Stimulated activated CD4-positive, alpha-beta T cell treated with anti-CD3 and anti-CD28 coated beads, Interleukin-2, amount 100 ng/mL, for 4 hours (primary cell): ENCODE data around the gene SLC16A8.
"Not testable (repeated sequence)": the region's sequence is repeated elsewhere in the genome, so short reads cannot be mapped to it uniquely, and the experiment has no call there.

ENCODE experiments used
- DNase-seq: peaks from one replicate; pipeline ENCODE4 v3.0.0-alpha.2; 2020; ENCODE audit warnings: low read depth

Gene SLC16A8

GRCh38 chr22:38083931-38084631 is at the start of gene SLC16A8:
SLC16A8 (minus strand) TSS chr22:38084184; CDS start chr22:38082873, 1,311 bp downstream.
- no peak for DNase-seq

DNA sequence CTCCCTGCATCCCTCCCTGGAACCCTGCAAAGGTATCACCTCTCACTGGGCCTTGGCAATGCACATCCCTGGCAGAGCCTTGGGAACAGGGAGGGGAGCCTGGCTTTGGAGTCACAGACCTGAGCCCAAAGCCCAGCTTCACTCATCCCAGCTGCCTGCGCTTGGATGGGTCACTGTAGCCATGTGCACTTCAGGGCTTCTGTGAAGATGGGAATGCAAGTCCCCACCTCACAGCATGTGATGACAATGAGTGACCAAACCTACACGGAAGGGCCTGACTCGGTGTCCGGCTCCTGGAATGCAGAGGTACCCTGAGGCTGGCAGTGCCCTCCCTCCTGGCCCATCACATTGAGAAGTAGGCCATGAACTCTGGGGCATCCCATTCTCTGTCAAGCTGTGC is 49.3 kb upstream of the SLC16A8 start:
- no peak for DNase-seq

- DNase-seq: no peak
Observed at GRCh38 chr22:38132794-38133193, 48.8 kb upstream of the SLC16A8 start.

DNA sequence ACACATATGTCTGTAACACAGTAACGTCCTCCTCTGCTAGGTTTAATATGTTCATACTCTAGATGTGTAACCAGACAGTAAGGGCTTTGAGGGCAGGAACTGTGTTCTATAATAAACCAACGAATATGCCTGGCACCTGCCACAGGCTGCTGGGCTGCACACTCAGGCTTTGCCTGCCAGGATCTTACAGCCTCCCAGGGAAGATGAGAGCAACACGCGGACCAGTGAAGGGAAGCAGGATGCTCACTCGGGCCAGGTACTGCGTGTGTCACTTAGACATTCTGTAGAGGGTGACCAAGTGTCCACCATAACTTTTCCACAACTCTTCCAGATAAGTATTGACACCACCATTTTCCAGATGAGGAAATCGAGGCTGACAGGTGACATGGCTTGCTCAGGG is 48.2 kb upstream of the SLC16A8 start:
- no peak for DNase-seq

DNA sequence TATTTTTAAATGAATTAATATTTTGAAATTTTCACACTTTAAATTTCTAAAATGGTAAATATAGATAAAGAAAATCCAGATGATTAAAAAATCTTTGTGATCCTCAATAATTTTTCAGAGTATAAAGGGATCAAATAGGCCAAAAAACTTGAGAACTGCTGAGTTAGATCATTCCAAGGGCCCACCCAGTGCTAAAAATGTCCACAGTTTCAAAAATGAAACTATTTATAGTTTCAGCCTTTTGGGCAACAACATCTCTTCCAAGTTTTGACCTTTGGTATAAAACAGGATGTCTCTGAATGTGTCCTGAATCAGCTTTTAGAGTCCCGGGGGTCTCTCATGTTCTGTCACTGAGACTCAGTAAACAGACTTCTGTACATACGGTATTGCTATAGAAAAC is 47.4 kb upstream of the SLC16A8 start:
- no peak for DNase-seq

- no peak for DNase-seq
Observed at GRCh38 chr22:38129856-38130255, 45.9 kb upstream of the SLC16A8 start.

- DNase-seq: no peak
Observed at GRCh38 chr22:38129021-38129420, 45.0 kb upstream of the SLC16A8 start.

DNA sequence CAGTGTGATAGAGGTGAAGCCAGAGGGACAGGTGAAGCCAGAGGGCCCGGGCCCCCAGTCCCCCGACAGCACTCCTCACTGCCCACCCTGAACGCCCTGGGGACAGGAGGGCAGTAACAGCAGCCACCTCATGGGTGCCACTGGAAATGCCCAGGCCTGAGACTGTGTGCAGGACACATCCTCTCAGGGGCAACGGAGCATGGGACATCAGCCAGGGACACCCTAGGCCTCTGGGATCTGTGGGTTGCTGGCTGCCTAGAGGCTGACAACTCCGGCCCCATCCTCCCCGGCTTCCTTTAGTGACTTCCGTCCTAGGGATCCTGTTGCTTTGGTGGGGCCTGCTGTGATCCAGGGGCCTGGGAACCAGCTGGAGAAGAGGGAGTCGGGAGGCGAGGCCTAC is 43.9 kb upstream of the SLC16A8 start:
- no peak for DNase-seq

GRCh38 chr22:38126928-38127668 is 43.1 kb upstream of the SLC16A8 start:
- DNase-seq: no peak

DNA sequence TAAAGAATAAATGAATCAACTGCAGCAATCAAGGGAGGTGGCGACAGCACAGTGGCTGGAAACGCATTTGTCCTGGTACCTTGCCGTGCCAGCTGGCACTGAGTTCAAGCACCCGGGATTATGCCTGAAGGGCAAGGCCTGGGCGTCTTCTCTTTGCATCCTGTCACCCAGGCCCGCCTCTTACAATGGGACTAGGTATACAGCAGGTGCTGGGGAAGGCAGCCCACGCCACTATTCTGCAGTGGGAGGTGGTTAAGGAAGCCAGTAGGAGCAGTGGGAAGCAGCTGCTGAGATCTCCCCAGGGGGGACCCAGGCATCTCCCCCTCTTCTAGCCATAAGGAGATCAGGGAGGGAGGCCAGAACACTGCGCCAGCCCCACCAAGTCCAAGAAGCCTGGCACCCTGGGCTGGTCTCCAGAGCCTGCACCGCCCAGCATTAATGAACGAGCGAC is 41.8 kb upstream of the SLC16A8 start:
- no peak for DNase-seq

DNA sequence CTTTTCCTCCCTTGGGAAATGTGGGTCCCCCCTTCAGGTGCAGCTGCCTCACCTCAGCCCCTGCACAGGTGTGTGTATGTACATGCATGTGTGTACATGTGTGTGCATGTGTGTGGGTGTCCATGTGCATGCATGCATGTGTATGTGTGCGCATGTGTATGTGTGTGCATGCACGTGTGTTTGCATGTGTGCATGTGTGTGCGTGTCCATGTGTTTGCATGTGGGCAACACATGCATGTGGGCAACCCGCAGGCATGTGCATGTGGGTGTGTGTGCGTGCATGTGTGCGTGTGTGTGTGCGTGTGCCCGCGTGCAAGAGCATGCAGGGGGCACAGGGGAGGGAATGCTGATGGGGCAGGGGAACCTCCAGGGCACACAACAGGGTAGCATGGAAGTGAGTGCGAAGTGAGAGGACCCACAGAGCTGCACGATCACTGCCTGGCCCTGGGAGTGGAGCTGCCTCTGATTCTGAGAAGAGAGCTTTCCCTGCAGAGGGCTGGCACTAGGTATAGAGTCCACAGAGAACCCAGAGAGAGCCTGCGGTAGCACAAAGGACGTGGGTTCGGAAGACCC is 41.1 kb upstream of the SLC16A8 start:
- no peak for DNase-seq

- no peak for DNase-seq
Observed at GRCh38 chr22:38124236-38124974, 40.4 kb upstream of the SLC16A8 start.

- no peak for DNase-seq
Observed at GRCh38 chr22:38122616-38123015, 38.6 kb upstream of the SLC16A8 start.

GRCh38 chr22:38120359-38121110 is 36.6 kb upstream of the SLC16A8 start:
- no peak for DNase-seq

- DNase-seq: not testable (repeated sequence)
Observed at GRCh38 chr22:38118747-38119146, 34.8 kb upstream of the SLC16A8 start.

GRCh38 chr22:38118182-38118581 is 34.2 kb upstream of the SLC16A8 start:
- DNase-seq: no peak

DNA sequence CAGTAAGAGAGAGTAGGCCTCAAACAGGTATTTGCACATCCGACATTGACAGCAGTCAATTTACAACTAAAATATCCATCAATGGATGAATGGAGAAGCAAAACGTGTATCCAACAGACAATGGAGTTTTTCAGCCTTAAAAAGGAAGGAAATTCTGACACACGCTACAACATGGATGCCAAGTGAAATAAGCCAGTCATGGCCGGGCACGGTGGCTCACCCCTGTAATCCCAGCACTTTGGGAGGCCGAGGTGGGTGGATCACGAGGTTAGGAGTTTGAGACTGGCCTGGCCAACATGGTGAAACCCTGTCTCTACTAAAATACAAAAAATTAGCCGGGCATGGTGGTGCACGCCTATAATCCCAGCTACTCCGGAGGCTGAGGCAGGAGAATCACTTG is 33.6 kb upstream of the SLC16A8 start:
- DNase-seq: not testable (repeated sequence)

DNA sequence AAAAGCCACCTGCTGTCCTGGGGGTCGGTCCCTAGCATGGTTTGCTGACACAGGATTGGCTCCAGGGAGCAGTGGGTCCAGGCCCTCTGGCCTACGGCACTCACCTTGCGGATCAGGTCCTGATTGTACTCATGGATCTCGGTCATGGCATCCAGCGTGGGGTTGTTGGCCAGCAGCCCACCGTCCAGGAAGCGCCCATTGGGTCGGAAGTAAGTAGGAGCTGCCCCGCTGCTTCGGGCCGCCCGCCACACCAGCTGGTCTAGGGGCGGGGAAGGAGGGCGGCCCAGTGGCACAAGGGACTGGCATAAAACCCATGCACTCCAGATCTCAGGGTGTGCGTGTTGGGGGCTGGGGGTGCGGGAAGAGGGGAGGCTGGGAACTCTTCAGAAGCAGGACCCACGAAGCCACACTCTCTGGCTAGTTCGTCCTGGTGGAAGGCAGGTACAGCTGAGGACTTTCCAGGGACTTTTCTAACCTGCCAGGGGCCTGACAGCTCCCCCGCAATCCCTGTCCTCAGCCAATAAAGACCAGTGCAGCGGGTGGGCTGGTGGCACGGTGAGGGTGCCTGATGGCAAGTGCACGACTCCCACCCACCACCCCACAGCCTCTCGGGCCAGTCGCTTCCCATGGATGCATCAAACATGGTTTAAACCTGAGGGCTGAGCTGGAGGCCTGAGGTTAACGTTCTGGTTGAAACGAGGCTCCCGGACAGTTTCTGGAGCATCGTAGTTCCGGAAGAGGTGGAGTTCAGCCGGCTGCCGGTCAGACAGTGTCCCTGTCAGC is 31.6 kb upstream of the SLC16A8 start:
- no peak for DNase-seq

DNA sequence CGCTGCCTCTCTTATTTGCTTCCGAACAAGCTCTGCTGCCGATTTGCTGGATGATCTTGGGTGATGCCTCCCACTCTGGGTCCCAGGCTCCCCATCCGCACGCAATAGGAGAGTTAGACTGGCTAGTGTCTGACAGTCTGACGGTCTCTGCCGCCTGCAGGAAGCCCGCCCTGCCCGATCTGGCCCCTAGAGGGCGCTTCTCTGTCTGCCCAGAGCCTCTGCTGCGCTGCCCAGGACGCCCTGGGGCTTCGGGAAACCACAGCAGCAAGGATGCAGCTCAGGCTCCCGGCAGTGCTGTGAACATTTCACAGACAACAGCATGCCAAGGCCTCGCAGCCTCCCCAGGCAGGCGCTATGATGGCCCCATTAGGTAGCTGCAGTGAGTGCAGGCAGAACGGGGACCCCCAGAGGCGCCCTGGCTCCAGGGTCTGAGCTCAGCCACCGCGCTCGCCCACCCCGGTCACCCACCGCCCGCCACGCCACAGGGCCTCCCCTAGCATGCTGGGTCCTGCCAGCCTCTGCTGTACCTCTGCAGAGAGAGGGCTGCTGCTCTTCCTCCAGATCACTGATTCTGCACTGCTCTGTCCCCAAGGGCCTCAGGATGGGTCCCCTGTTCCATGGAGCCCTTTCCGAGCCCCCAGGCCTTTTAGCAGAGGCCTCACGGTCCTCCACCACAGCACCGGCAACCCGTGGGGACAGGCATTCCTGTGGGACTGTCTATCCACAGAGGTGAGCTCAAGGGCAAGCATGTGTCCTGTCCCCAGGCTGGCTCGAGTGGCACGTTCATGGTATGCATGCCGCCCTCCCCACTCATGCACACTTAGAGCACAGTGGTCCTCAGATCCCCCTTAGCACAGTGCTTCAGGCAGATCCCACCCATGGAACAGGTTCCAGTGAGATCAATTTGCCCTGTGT is 30.8 kb upstream of the SLC16A8 start:
- peak; percentile 47 for DNase-seq

- no peak for DNase-seq
Observed at GRCh38 chr22:38112381-38112780, 28.4 kb upstream of the SLC16A8 start.
